ENCODE results near the gene SIN3A.
A peak's percentile ranks its signal among the peaks of the same experiment; 100 is the strongest.
"Not testable (repeated sequence)": the region's sequence is repeated elsewhere in the genome, so short reads cannot be mapped to it uniquely, and the experiment has no call there.

The SIN3A gene

DNA sequence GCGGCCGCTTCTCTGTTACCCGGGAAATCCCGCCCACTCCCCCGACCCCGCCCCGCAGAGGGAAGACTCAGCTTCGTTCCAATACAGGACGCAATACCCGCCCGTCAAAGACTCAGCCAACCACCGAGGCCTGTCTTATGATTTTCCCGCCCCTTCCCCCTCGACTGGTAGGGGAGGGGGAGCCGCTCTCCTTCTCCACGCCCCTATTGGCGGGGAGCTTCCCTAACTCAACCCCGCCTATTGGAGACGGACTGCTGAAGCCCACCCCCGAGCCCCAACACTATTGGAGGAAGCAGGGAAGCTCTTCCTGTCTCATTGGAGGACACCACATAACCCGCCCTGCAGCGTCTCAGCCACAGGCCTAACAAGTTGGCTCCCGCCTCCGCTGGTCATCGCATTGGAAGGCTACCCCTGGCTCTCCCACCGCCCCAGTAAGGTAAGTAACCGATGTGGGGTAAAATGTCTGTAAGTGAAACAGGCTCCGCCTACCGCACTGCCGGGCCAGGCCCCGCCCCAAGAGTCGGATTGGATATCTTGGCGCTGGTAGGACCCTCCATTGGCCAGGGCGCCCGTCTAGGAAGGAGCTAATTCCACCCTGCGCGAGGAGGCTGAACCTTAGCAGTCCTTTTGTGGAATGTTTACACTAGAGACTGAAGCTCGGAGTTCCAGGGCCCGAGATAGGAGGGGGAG lies at the start of gene SIN3A:
TSS of gene SIN3A (minus strand) at position 17 of the 690 bp plus-strand sequence. CDS start 21,315 bp downstream, outside the sequence.
- DNase-seq (ENCODE audit: low read depth in 1 of 2, low spot score in 1 of 2), result peak; percentile 97 to 100

DNA sequence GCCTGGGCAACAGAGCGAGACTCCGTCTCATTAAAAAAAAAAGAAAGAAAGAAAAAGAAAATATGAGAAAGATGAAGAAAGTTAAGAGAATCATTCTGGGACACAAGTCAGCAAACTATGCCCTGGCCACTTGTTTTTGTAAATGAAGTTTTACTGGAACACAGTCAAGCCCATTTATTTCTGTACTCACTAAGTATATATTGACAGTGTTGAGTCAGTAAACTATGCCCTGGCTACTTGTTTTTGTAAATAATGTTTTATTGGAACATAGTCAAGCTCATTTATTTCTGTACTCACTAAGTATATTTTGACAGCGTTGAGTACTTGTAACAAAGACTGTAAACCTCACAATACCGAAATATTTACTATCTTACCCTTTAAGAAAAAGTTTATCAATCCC lies 42.2 kb upstream of the SIN3A start:
- DNase-seq (ENCODE audit: low read depth in 1 of 2, low spot score in 1 of 2), result no peak

DNA sequence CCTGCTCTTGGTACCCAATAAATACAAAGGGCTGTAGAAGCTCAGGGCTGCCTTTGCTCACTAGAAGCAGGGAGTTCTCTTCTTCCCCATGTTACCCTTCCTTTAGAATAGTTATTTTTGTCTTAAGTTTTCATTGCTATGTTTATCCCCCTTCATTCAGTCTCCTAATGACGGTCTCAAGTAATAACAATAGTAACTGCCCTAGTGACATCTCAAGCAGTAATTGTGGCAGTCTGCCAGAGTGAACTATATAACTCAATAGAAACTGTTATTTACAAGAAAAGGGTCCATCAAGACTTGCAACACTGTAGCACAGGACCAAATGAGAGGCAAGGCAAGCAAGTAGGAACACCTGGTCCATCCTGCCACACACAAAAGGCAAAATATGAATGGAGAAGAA lies 32.5 kb upstream of the SIN3A start:
- no peak for DNase-seq (ENCODE audit: low read depth in 1 of 2, low spot score in 1 of 2)

DNA sequence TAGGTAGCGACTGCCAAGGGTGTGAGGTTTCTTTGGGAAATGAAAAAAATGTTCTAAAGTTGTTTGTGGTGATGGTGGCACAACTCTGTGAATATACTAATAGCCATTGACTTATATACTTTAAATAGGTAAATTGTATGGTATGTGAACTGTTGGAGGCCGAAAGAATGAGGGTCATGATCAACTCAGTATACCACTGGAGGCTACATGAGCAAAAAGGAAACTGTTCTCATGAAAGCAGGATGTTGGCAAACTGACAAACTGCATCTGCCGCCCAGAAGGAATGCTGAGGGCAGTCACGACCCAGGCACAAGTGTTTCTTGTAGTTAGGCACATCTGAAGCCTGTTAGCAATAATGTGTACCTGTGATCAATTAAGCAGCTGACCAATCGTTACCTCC lies 32.1 kb upstream of the SIN3A start:
- not testable (repeated sequence) for DNase-seq (ENCODE audit: low read depth in 1 of 2, low spot score in 1 of 2)

DNA sequence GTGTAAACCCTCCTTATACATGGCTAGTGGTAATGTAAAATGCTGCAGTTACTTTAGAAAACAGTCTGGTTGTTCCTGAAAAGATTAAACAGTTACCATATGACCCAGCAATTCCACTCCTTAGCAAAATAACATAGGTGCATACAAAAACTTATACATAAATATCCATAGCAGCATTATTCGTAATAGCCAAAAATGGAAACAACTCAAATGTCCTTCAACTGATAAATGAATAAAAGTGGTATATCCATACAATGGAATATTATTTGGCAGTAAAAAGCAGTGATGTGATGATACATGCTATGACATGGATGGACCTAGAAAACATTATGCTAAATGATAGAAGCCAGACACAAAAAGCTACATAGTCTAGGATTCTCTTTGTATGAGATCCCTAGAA lies 31.6 kb upstream of the SIN3A start:
- no peak for DNase-seq (ENCODE audit: low read depth in 1 of 2, low spot score in 1 of 2)

DNA sequence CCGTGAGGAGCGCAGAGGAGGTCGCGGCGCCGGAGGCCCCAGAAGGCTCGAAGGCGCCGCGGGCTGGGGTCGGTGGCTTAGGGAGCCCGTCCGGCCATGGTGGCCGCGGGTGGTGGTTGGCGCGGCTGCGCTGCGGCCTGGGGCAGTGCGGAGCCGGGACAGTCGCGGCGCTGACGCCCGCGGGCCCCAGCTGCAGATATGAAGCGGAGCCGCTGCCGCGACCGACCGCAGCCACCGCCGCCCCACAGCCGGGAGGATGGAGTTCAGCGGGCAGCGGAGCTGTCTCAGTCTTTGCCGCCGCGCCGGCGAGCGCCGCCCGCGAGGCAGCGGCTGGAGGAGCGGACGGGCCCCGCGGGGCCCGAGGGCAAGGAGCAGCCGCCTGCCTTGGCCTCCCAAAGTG lies 29.0 kb upstream of the SIN3A start:
- not testable (repeated sequence) for DNase-seq (ENCODE audit: low read depth in 1 of 2, low spot score in 1 of 2)

DNA sequence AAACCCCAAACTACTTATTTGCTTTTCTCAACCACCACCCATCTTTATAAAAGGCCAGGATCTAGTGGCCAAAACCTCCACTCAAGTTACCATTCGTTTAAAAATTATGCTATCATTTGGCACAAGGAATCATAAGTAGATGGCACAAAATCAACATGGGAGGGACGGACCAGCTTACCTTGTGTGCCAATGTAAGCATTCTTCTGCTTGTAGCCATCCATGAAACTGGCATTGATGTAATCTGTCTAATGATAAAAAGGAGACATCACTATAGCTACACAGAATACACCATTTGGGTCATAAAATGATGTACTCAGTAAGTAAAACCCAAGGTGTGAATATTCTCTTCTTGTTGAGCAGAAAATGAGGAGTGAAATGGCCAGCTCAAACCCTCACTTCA lies 28.2 kb upstream of the SIN3A start:
- no peak for DNase-seq (ENCODE audit: low read depth in 1 of 2, low spot score in 1 of 2)

DNA sequence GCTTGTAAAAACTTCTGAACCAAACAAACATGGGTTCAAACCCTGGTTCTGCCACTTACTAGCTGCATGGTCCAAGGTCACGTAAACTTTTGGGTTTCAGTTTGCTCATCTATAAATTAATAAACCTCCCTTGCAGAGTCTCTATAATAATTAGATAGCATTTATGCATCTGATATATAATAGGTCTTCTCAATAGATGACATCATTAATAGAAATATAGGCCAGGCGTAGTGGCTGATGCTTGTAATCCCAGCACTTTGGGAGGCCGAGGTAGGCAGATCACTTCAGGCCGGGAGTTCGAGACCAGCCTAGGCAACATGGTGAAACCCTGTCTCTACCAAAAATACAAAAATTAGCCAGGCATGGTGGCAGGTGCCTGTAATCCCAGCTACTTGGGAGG lies 25.6 kb upstream of the SIN3A start:
- DNase-seq (ENCODE audit: low read depth in 1 of 2, low spot score in 1 of 2), result not testable (repeated sequence)

DNA sequence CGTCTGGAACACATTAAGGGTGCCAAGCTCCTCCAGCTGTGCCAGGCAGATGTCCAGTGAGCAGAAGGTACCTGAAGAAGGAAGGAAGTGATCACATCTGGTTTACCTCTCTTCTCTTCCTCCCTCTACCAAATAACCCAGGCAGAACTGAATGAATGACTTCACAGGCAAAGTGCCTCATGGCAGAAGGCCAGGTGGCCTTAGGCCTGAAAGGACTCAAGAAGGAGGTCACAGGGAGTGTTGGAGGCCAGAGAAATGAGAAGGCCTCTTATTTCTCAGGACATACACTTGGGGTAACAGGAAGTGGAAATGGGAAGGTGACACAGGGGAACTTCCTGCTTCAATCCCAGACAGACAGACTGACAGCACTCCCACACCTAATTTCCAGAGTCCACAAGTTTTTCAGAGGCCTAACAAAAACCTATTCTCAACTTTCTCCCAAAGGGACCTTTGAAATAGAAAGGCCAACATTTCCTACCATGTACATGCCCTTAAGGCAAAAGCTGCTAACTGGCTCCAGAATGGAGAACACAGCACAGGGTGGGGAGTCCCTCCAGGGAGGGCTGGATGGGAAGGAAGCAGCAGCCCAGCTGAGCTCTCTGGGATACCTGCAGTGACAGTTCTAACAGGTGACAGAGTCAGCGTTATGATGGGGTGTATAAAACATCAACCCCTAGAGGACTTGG lies 17.6 kb upstream of the SIN3A start:
- no peak for DNase-seq (ENCODE audit: low read depth in 1 of 2, low spot score in 1 of 2)

DNA sequence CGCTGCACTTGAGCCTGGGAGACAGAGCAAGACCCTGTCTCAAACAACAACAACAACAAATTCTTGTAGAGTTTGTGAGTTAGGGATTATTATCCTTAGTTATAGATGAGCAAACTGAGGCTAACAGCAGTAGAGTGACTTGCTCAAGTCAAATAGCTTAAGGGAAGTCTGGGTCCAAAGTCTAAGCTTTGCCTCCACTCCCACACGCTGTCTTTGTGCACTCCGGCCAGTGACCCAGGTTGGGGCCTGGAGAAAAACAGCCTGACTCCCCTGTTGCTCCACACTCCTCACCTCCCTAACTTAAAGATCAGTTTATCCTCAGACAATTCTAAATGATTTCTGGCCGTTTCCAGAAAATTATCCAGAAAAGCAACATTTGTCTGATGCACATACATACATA lies 9.2 kb upstream of the SIN3A start:
- DNase-seq (ENCODE audit: low read depth in 1 of 2, low spot score in 1 of 2), result no peak

DNA sequence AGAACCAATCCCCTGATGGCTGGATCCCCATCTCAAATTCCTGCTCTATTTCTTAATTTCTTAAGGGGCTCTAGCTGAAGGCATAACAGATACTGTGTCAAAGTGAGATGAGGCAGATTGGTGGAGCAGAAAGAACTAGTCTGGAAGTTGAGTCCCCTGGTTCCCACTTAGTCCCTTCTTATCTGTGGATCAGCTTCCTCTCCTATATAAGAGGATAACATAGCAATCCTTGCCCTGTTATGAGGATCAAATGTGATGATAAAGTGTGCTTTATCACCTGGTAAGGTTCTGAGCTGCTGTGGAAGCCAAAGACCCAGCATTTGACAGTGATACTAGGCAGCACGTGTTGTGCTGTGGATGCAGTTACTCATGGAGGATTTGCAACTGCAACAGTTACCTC lies 8.1 kb upstream of the SIN3A start:
- no peak for DNase-seq (ENCODE audit: low read depth in 1 of 2, low spot score in 1 of 2)

DNA sequence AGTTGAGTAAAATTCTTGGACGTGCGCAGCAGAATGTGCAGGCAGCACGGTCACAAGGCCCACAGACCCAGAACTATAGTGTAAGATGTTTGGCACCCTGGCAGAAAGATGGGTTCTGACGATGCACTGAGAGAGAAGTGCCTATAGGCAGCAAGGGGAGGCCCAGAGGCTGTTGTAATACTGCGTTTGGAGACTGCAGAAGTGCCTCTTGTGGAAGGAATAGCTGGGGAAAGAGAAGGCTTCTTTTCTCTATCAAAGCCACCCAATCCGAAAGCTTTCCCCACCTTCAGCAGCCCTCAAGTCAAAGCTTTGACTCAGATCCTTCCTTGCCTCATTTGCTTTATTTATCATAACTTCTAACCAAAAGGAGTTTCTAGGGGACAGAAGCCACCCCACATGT lies 5.2 kb upstream of the SIN3A start:
- DNase-seq (ENCODE audit: low read depth in 1 of 2, low spot score in 1 of 2), result no peak

DNA sequence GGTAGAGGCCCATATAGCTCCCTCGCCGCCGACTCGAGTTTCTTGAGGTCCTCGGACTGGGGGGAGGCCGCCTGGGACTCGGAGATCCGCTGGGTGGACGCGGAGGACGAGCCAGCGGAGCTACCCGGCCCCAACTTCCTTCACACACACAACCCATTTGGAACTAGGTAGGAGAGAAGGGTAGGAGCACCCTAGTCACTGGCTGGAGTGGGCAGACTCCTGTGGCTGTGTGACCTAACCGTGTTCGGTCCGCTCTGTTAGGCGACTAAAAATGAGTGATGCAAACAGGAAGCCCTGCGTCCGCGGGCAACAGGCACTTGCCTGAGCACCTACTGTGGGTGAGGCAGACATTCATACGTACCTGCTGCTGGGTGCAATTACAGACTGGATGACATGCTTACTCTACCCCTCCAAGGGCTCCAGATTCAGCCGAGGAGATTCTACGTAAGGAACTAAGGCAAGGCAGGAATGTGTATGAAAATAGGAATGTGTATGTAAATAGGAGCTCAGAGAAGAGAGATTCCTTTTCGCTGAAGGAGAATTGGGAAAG lies 4.6 kb upstream of the SIN3A start:
- peak in 1 of 2 donors; percentile 35 for DNase-seq (ENCODE audit: low read depth in 1 of 2, low spot score in 1 of 2)

DNA sequence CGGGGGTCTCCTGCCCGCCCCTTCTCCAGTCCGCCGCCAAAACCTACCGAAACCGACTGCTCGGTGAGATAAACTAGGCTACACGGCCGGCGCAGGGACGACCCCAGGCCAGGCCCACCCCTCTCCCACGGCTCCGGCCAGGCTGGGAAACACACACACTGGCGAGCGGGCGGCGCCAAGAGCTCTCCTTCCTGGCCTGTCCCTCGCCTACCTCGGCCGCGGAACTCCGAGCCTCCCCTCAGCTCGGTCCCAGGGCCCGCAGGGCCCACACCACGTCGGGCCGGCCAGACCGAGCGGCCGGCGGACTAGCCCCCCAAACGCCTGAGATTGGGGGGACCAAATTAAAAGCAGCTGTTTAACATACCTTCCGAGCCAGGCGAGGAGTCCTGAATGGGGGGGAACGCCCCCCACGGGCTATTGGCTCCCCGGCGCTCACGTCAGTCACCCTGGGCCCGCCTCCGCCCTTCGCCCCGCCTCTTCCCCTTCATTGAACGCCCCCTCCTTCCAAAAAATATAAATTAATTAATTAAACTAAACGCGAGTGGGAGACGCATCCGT lies 4.0 kb upstream of the SIN3A start:
- DNase-seq (ENCODE audit: low read depth in 1 of 2, low spot score in 1 of 2), result peak; percentile 74 to 81

DNA sequence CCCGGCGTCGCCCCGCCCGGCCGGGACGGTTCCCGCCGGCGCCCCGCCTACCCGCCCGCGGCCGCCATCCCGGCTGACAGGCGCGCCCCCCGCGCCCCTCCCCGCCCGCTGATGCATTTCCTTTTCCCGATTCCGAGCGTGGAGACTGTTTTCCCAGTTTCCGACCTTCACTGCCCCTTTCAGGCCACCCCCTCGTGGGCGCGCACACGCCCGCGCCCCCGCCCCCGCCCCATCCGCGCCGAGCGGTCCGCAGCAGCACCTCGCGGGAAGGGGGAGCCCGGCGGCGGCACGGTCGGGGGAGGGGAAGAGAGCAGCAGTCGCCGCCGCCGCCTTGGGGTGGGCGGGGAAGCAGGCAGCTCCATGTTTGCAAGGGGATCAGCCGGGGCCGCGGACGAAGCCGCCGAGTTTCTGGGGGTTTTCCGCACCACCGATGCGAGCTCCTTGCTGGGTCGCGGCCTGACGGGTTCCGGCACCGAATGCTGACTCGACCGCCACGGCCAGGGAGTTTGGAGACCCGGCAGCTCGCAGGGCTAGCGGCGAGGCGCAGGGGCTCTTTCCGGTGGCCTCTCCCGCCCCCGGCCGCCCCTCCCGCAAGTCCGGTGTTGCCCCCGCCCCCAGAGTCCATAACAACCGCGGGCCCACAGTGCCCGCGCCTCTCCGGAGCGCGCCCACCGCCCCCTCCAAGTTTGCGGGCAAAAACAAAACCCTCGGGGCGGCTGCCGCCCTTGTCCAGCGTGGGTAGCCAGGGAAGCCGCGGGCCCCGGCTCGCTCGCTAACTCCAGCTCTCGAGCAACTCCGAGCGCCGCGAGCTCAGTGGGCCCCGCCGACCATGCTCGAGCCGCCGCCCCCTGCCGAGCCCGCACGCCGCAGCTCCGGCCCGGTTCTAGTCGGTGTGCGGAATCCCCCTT lies 3.2 kb upstream of the SIN3A start:
- peak; percentile 59 to 71 for DNase-seq (ENCODE audit: low read depth in 1 of 2, low spot score in 1 of 2)

DNA sequence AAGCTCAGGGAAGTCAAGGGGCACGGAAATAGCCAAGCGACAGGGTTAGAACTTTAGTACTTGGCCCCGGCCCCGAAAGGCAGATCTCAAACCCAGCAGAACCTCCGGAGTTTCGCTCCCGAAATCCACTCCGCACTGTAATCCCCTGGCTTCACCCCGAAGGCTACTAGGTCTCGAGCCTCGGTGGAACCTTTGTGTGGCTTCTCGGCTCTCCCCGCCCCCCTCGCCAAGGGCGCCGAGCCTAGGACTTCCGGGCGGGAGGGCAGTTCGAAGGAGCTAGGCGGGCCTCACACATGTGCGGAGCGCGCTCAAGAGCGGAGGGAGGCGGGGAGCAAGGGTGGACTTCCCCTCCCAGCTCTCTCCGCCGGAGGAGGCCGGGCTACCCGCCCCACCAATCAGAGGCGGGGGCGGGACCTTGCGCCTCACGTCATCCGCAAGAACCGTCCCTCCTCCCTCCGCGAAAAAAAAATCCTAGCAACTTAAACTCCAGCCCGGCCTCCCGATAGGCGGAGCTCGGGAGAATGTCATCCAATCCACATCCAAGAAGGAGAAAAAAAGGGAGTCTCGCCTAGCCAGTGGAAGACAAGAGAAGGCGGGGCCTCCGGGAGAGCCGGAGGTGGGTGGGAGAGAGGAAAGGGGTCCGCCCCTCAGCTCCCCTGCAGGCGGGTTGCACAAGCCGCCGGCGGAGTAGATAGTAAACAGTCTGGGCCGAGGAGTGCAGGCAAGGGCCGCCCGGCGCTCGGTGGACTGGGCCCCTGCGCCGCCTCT lies 2.4 kb upstream of the SIN3A start:
- DNase-seq (ENCODE audit: low read depth in 1 of 2, low spot score in 1 of 2), result peak; percentile 83 to 94

DNA sequence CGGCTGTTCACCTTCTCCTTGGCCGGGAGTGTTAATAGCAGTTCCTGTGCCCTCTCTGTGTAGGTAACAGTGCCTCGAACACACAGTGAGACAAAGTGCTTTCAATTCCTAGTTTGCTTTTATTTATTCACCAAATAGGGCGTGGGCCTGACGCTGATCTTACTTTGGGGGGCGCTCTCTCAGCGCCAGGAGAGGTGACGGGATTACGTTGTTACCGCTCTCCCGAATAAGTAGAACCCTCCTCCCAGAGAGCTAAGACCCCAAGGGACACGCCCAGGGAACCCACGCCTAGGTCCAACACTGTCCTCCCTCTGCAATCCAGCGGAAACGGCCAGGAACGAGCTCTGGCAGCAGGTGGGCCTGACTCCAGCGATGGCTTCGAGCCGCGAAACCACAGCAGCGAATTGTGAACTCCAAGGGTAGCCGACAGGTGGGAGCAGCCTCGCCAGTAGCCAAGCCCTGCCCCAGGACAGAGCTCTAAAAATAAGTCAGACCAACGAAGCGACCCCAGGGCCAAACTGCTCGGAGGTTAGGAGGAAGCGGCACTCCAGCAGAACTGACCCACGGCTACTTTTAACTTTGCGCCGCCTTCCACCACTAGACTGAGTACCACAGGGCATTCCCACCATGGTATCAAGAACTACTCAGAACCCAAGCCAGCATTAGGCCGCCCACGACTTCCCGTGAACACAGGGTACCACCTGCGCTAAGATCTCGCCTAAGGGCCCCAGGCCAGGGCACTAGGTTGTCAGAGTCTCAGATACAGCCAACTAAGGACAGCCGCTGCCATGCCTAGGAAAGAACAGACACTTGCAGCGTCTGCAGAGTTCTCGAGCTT lies 1.6 kb upstream of the SIN3A start:
- DNase-seq (ENCODE audit: low read depth in 1 of 2, low spot score in 1 of 2), result peak; percentile 55 to 63

DNA sequence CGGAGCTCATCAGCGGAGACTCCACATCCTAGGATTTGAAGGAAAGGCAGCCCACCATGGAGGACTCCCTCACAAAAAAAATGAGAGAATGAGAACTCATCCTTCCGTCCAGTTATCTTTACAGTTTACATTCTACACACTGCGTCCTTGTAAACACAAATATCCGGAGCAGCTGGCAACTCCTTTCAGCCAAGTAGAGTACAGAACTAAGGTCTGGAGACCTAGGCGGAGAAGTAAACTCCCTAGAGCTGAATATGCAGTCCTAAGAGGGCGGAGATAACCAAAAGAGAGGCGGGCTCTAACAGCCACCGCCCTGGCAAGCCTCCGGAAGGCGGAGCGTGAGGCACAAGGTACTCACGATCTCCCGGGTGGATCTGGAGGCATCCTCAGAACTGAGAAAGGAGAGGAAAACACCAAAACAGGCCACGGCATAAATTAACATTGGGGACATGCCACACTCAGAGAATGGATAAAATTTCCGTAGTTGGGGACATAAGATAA lies 924 bp upstream of the SIN3A start:
- DNase-seq (ENCODE audit: low read depth in 1 of 2, low spot score in 1 of 2), result peak; percentile 50 to 75

DNA sequence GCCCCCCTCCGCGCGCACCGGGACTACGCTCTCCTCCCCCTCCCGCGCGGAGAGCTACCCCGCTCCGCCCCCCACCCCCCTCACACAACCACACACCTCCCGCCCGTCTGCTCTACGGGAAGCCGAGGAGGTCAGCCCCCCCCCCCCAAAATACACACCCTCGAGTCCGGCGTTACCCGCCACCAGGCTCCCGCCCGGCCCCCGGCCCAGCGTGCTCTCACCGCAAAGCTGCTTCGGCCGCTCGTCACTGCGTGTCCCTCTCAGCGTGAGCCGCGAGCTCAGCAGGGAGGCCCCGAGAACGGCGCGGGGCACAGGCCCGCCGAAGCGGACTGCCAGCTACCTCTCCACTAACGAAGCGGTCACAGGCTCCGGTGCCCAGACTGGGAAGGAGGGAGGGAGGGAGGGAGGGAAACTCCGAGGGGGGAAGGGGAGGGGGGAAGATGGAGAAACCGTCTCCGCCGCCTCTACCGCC lies 252 bp downstream of the SIN3A start:
- no peak for DNase-seq (ENCODE audit: low read depth in 1 of 2, low spot score in 1 of 2)

All from activated CD4-positive, alpha-beta T cell treated with anti-CD3 and anti-CD28 coated beads, Interleukin-2, amount 50 U/mL, for 24 hours (primary cell).